Naive B cell (primary cell): ENCODE results near the gene RTEL1. TPM values are rescaled to one million over a fixed set of nuclear protein-coding genes. Genes with fewer than 3 reads are reported as not detected.
A peak's percentile ranks its signal among the peaks of the same experiment; 100 is the strongest.

Experiments used
- ATAC-seq, 2 donors: fragments of 150-1000 bp; cut with Tn5 transposase; 2 replicates each; pipeline ENCODE4 v1.10.0; 2021; ENCODE audit warnings: low read depth in 2 of 2, mild to moderate bottlenecking in 2 of 2, moderate library complexity in 2 of 2
- DNase-seq: peaks from one replicate; pipeline ENCODE4 v3.0.0; 2022
- H3K27ac Mint-ChIP-seq, 6 donors: one replicate each; pipeline ENCODE4 v1.8.0; 2020 to 2022; ENCODE audit warnings: mild to moderate bottlenecking in 6 of 6, mixed read lengths in 6 of 6, moderate library complexity in 5 of 6, inconsistent platforms in 2 of 6
- H3K27me3 Mint-ChIP-seq, 3 donors: one replicate each; pipeline ENCODE4 v1.8.0; 2021 to 2022; ENCODE audit warnings: mixed read lengths in 3 of 3, mild to moderate bottlenecking in 1 of 3
- H3K36me3 Mint-ChIP-seq, 2 donors: one replicate each; pipeline ENCODE4 v1.8.0; 2020 to 2022; ENCODE audit warnings: mixed read lengths in 2 of 2, inconsistent platforms in 1 of 2, mild to moderate bottlenecking in 1 of 2
- H3K4me1 Mint-ChIP-seq, 3 donors: one replicate each; pipeline ENCODE4 v1.8.0; 2020 to 2022; ENCODE audit warnings: mixed read lengths in 3 of 3, inconsistent platforms in 1 of 3, mild to moderate bottlenecking in 1 of 3, moderate library complexity in 1 of 3
- H3K4me3 Mint-ChIP-seq, 8 donors: one replicate each; pipeline ENCODE4 v1.8.0; 2020 to 2022; ENCODE audit warnings: mild to moderate bottlenecking in 8 of 8, mixed read lengths in 8 of 8, moderate library complexity in 8 of 8, inconsistent platforms in 2 of 8
- H3K9me3 Mint-ChIP-seq, 7 donors: one replicate each; pipeline ENCODE4 v1.8.0; 2020 to 2022; ENCODE audit warnings: mixed read lengths in 7 of 7, mild to moderate bottlenecking in 5 of 7, inconsistent platforms in 2 of 7, moderate library complexity in 1 of 7
- polyA plus RNA-seq, 6 donors: library from polyadenylated mRNA; unstranded; fragments of 300-500 nt; fragmentation: Illumina TruSeq; gene quantifications; one replicate each; pipeline ENCODE4 v1.2.3, GENCODE V29; 2021; ENCODE audit warnings: low read depth in 6 of 6

Gene RTEL1
- polyA plus RNA-seq, 6 donors from 2014 or later: 1.5 to 6.5 (median 3.0) TPM; not detected in 1

DNA sequence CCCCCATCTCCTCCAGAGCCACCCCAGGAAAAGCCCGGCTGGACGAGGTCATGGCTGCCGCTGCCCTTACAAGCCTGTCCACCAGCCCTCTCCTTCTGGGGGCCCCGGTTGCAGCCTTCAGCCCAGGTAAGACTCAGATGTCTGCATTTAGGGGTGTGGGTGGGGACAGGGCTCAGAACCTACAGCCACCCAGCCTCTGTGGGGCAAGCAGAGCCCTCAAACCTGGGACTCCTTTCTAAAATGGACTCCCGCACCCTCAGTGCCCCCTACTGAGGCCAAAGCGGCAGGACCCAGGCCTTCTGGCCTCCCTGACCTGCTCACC lies 83.2 kb downstream of the RTEL1 start:
- Mint-ChIP-seq H3K27me3 (no peaks in the 10 kb centered on the region), H3K4me1 (peaks cover 3 to 17% (median 9%) of the 10 kb centered on the region in 3 donors), H3K9me3 (no peaks in the 10 kb centered on the region), H3K27ac (peak overlapping the region in 1 of 6 donors; percentile 56), H3K4me3 (peak overlapping the region in 4 of 8 donors; percentile 28 to 74 (median 62)), H3K36me3 (no peaks in the 10 kb centered on the region)
- ATAC-seq (no peak), DNase-seq (no peak)

DNA sequence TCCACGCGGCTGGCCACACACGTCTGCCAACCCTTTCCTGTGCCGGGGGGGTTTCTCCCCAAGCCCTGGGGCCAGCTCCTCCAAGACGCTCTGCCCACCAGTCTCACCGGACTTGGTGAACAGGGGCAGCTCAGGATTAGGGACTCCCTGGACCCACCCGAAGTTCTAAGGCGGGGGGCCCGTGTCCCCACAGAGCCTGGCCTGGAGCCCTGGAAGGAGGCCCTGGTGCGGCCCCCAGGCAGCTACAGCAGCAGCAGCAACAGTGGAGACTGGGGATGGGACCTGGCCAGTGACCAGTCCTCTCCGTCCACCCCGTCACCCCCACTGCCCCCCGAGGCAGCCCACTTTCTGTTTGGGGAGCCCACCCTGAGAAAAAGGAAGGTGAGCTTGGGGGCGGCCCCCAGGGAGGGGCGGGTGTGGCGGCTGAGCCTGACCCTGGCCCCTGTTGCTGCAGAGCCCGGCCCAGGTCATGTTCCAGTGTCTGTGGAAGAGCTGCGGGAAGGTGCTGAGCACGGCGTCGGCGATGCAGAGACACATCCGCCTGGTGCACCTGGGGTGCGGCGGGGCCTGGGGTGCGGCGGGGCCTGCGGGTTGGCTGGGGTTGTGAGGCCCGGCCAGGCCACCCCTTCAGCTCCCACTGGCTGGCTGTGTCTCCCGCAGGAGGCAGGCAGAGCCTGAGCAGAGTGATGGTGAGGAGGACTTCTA lies 83.7 kb downstream of the RTEL1 start:
- no peak for ATAC-seq
- no peak overlapping the region for H3K27ac Mint-ChIP-seq

GRCh38 chr20:63742381-63743024 lies 84.4 kb downstream of the RTEL1 start:
- no peak overlapping the region for H3K4me3 Mint-ChIP-seq
- no peak for ATAC-seq
- no peak overlapping the region for H3K27ac Mint-ChIP-seq
- DNase-seq: no peak
- H3K36me3 Mint-ChIP-seq: no peaks in the 10 kb centered on the region
- peaks cover 0 to 7% (median 0%) of the 10 kb centered on the region in 3 donors for H3K4me1 Mint-ChIP-seq
- H3K27me3 Mint-ChIP-seq: no peaks in the 10 kb centered on the region
- no peaks in the 10 kb centered on the region for H3K9me3 Mint-ChIP-seq

More for the DNA sequence above, 83.7 kb downstream of the RTEL1 start:
- DNase-seq: no peak
- H3K27me3 Mint-ChIP-seq: no peaks in the 10 kb centered on the region
- peak overlapping the region in 3 of 8 donors; percentile 41 to 67 (median 58) for H3K4me3 Mint-ChIP-seq
- H3K4me1 Mint-ChIP-seq: peaks cover 0 to 12% (median 4%) of the 10 kb centered on the region in 3 donors
- no peaks in the 10 kb centered on the region for H3K36me3 Mint-ChIP-seq
- no peaks in the 10 kb centered on the region for H3K9me3 Mint-ChIP-seq

- no peak overlapping the region for H3K27ac Mint-ChIP-seq
- H3K9me3 Mint-ChIP-seq: no peaks in the 10 kb centered on the region
These were observed 85.3 kb downstream of the RTEL1 start for GRCh38 chr20:63743210-63743970.

DNA sequence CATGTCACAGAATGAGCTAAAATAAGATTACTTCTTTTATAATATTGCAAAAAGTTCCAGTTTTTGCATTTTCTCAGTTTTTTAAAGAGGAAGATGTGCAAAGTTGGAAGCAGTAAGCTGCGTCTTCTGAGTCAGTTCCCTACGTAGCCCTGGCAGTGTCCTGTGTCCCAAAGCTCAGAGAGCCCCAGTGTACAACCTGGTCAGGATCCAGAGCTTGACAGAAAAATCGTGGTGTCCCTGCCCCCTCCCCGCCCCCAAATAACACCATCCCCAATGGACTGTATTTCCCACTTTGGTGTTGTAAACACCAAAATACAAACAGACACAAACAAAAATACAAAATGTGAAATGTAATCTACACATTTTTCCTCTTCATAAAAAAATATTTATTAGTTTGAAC lies 86.0 kb downstream of the RTEL1 start:
- no peaks in the 10 kb centered on the region for H3K27me3 Mint-ChIP-seq
- H3K36me3 Mint-ChIP-seq: no peaks in the 10 kb centered on the region
- DNase-seq (no peak), ATAC-seq (no peak)
- H3K9me3 Mint-ChIP-seq: no peaks in the 10 kb centered on the region
- H3K4me1 Mint-ChIP-seq: no peaks in the 10 kb centered on the region
- no peak overlapping the region for H3K4me3 Mint-ChIP-seq
- H3K27ac Mint-ChIP-seq: no peak overlapping the region

More at GRCh38 chr20:63743210-63743970, 85.3 kb downstream of the RTEL1 start:
- Mint-ChIP-seq H3K27me3 (no peaks in the 10 kb centered on the region), H3K36me3 (no peaks in the 10 kb centered on the region), H3K4me1 (peaks cover 0 to 4% (median 0%) of the 10 kb centered on the region in 3 donors), H3K4me3 (peak overlapping the region in 3 of 8 donors; percentile 29 to 74 (median 31))
- no peak for ATAC-seq
- no peak for DNase-seq

DNA sequence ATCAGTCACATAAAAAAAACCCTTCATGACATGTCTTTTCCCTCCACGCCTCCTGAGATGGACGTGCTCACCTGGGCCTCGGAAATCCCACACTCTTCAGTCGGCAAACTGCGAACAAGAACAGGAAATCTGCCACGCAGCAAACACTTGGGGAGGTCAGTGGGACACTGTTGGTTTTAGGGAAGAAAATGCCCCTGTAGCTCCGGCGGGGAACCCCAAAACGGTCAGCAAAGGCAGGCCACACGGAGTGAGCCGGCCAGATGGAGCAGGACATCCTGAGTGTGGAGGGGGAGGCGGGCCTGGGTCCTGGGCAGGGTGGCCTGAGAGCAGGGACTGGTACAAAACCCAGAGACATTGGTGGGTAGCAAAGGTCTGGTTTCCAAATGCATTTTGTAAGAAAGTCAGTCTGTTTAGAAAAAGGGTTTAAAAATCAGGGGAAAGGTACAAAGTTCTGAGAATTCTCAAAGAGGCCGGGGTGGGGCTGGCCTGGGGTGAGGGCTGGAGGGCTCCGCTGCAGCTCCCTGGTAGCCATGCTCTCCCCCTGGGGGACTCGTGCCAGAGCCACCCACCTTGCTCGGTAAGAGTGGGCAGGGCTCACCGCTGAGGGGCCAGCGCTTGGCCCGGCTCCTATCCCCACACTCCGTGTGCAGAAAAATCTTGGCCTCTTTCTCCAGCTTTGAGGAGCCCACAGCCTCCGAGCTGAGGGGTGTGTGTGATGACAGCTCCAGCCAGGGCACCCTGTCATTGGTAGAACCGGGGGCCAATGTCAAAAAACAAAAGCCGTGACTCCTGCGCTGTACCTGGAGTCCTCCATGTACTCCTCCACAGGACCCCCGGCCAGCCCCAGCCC lies 86.7 kb downstream of the RTEL1 start:
- Mint-ChIP-seq H3K36me3 (no peaks in the 10 kb centered on the region), H3K27me3 (no peaks in the 10 kb centered on the region), H3K4me3 (no peak overlapping the region), H3K9me3 (no peaks in the 10 kb centered on the region), H3K4me1 (no peaks in the 10 kb centered on the region), H3K27ac (no peak overlapping the region)
- DNase-seq (no peak), ATAC-seq (no peak)

DNA sequence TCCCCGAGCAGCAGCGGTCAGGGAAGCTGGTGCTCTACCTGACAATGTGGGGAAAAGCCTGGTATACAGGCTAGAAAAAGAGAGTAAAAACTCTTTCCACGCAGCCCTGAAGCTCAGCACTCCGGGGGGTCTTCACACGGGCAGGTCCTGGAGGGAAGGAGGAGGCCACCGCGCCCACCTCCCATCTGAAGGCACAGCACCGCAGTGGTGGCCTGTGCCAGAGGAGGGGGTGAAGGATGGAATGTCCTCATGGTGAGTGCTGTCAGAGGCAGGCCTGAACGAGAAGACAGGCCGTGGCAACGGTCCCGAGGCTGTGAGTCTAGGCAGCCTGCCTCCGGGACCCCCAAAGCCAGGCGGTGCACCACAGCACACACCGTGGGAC lies 87.3 kb downstream of the RTEL1 start:
- no peaks in the 10 kb centered on the region for H3K9me3 Mint-ChIP-seq
- no peaks in the 10 kb centered on the region for H3K27me3 Mint-ChIP-seq
- no peak for ATAC-seq
- H3K4me3 Mint-ChIP-seq: no peak overlapping the region
- H3K4me1 Mint-ChIP-seq: no peaks in the 10 kb centered on the region
- H3K27ac Mint-ChIP-seq: peak overlapping the region in 1 of 6 donors; percentile 59
- no peaks in the 10 kb centered on the region for H3K36me3 Mint-ChIP-seq
- DNase-seq: no peak

Other genes starting within 250 kb of the RTEL1 start
- 1 to 10 TPM in 1 of 6 donors, under 1 TPM in 1, not detected in 4; 0.54 to 1.1 TPM for gene KCNQ2, start 185.7 kb upstream of the RTEL1 start, polyA plus RNA-seq
- gene EEF1A2, start 159.2 kb upstream of the RTEL1 start, polyA plus RNA-seq: 1 to 10 TPM in 1 of 6 donors, under 1 TPM in 3, not detected in 2; 0.12 to 1.4 (median 0.28) TPM
- 100 to 1,000 TPM in 1 of 6 donors, 10 to 100 TPM in 5; 40.2 to 132 (median 67.5) TPM for gene PPDPF, start 137.5 kb upstream of the RTEL1 start, polyA plus RNA-seq
- gene PTK6, start 120.9 kb upstream of the RTEL1 start, polyA plus RNA-seq: 1 to 10 TPM in 1 of 6 donors, under 1 TPM in 5; 0.10 to 1.3 (median 0.51) TPM
- gene SRMS, start 110.6 kb upstream of the RTEL1 start, polyA plus RNA-seq: not detected
- gene FNDC11, start 104.2 kb upstream of the RTEL1 start, polyA plus RNA-seq: 1 to 10 TPM in 5 of 6 donors, under 1 TPM in 1; 0.08 to 5.2 (median 1.8) TPM
- gene HELZ2, start 84.1 kb upstream of the RTEL1 start, polyA plus RNA-seq: 10 to 100 TPM in 3 of 6 donors, 1 to 10 TPM in 3; 2.5 to 11.6 (median 9.3) TPM
- 10 to 100 TPM in 1 of 6 donors, 1 to 10 TPM in 5; 3.1 to 16.0 (median 8.6) TPM for gene GMEB2, start 31.2 kb upstream of the RTEL1 start, polyA plus RNA-seq
- gene STMN3, start 4.9 kb upstream of the RTEL1 start, polyA plus RNA-seq: 1 to 10 TPM; 1.2 to 4.2 (median 2.5) TPM
- not detected for gene TNFRSF6B, start 38.3 kb downstream of the RTEL1 start, polyA plus RNA-seq
- gene ARFRP1, start 49.7 kb downstream of the RTEL1 start, polyA plus RNA-seq: 10 to 100 TPM; 35.6 to 62.9 (median 45.8) TPM
- 10 to 100 TPM; 25.5 to 58.2 (median 28.1) TPM for gene ZGPAT, start 49.7 kb downstream of the RTEL1 start, polyA plus RNA-seq
- 10 to 100 TPM in 1 of 6 donors, 1 to 10 TPM in 5; 4.9 to 19.0 (median 8.8) TPM for gene LIME1, start 78.4 kb downstream of the RTEL1 start, polyA plus RNA-seq
- 1 to 10 TPM in 3 of 6 donors, under 1 TPM in 2, not detected in 1; 0.36 to 1.4 (median 1.3) TPM for gene SLC2A4RG, start 81.5 kb downstream of the RTEL1 start, polyA plus RNA-seq
- under 1 TPM in 1 of 6 donors, not detected in 5; 0.15 TPM for gene ZBTB46, start 173.0 kb downstream of the RTEL1 start, polyA plus RNA-seq
- gene ABHD16B, start 203.2 kb downstream of the RTEL1 start, polyA plus RNA-seq: 1 to 10 TPM in 1 of 6 donors, not detected in 5; 1.1 TPM
- 100 to 1,000 TPM in 1 of 6 donors, 10 to 100 TPM in 5; 61.1 to 105 (median 79.9) TPM for gene TPD52L2, start 207.0 kb downstream of the RTEL1 start, polyA plus RNA-seq
- gene DNAJC5, start 236.8 kb downstream of the RTEL1 start, polyA plus RNA-seq: 1 to 10 TPM in 5 of 6 donors, under 1 TPM in 1; 0.23 to 4.2 (median 3.3) TPM